Stimulated activated naive CD4-positive, alpha-beta T cell (primary cell): ENCODE data around the gene DNAJA4.

Experiments
- DNase-seq, 6 experiments: peaks; one replicate each; lab custom pipeline; 2025; lab: John Stamatoyannopoulos, UW

The DNAJA4 gene

GRCh38 chr15:78315686-78316282 is 51.4 kb downstream of the DNAJA4 start:
- no peak for DNase-seq

- no peak for DNase-seq
Measured at GRCh38 chr15:78316283-78317083, 52.1 kb downstream of the DNAJA4 start.

GRCh38 chr15:78317145-78317836 is 52.9 kb downstream of the DNAJA4 start:
- no peak for DNase-seq

- no peak for DNase-seq
Measured at GRCh38 chr15:78319588-78319987, 55.2 kb downstream of the DNAJA4 start.

GRCh38 chr15:78320183-78320582 is 55.8 kb downstream of the DNAJA4 start:
- DNase-seq = no peak

- no peak for DNase-seq
Measured at GRCh38 chr15:78321041-78321570, 56.7 kb downstream of the DNAJA4 start.

- DNase-seq = no peak
Measured at GRCh38 chr15:78321786-78322185, 57.4 kb downstream of the DNAJA4 start.

GRCh38 chr15:78322243-78322642 is 57.9 kb downstream of the DNAJA4 start:
- DNase-seq = no peak

- DNase-seq = no peak
Measured at GRCh38 chr15:78322724-78323521, 58.6 kb downstream of the DNAJA4 start.

- DNase-seq = no peak
Measured at GRCh38 chr15:78323693-78324092, 59.3 kb downstream of the DNAJA4 start.

- DNase-seq = no peak
Measured at GRCh38 chr15:78324144-78324543, 59.8 kb downstream of the DNAJA4 start.

GRCh38 chr15:78325092-78325843 is 60.9 kb downstream of the DNAJA4 start:
- DNase-seq = no peak

- no peak for DNase-seq
Measured at GRCh38 chr15:78327466-78327865, 63.1 kb downstream of the DNAJA4 start.

GRCh38 chr15:78329625-78330024 is 65.3 kb downstream of the DNAJA4 start:
- DNase-seq = no peak
